Measurements from ENCODE around the gene GLB1L3. TPM values are rescaled to one million over a fixed set of nuclear protein-coding genes. Genes with fewer than 3 reads are reported as not detected.

GLB1L3 gene
- total RNA-seq, 1 donor from 2014 or later = not detected

DNA sequence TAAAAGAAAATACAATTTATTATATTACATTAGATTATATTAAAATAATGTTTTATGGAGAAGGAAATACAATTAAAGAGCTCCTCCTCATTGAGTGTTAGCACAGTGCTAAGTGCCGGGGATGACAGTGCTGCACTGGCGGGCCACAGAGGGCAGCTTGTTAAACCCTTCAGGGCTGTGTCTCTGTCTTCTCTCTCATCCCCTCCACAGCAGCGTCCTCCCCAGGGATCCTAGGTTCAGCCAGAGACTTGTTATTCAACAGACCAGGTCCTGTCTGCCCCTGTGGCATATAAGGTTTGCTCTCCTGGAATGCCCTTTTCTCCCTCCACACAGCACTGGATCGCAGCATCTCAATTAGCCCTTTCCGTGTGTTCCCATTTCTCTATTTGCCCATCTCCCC lies 37.2 kb upstream of the GLB1L3 start:
- Histone ChIP-seq H3K27ac (no peak overlapping the region), H3K27me3 (no peaks in the 10 kb centered on the region), H4K20me1 (ENCODE audit: low read depth) (no peaks in the 10 kb centered on the region), H3K9ac (no peak overlapping the region), H3F3A (ENCODE audit: low read depth) (no peaks in the 10 kb centered on the region), H3K4me1 (no peaks in the 10 kb centered on the region), H3K9me3 (ENCODE audit: low read depth) (no peaks in the 10 kb centered on the region), H3K79me2 (ENCODE audit: low read depth) (no peaks in the 10 kb centered on the region), H3K36me3 (no peaks in the 10 kb centered on the region), H3K4me3 (no peak overlapping the region), H3K4me2 (no peak overlapping the region), H2AFZ (replicated peaks) (no peak overlapping the region)
- Mint-ChIP-seq H3K4me1 (no peaks in the 10 kb centered on the region), H3K9me3 (no peaks in the 10 kb centered on the region), H3K36me3 (peaks cover 18% of the 10 kb centered on the region), H3K4me3 (no peak overlapping the region), H3K27me3 (ENCODE audit: insufficient read depth, low read depth) (no peaks in the 10 kb centered on the region), H3K27ac (no peak overlapping the region)
- DNase-seq (ENCODE audit: low spot score) = no peak
- TF ChIP-seq EZH2 (IDR thresholded peaks at IDR 0.05) (no peak), EZH2phosphoT487 (IDR thresholded peaks at IDR 0.05) (no peak)
- TF ChIP-seq, protein P1, sequence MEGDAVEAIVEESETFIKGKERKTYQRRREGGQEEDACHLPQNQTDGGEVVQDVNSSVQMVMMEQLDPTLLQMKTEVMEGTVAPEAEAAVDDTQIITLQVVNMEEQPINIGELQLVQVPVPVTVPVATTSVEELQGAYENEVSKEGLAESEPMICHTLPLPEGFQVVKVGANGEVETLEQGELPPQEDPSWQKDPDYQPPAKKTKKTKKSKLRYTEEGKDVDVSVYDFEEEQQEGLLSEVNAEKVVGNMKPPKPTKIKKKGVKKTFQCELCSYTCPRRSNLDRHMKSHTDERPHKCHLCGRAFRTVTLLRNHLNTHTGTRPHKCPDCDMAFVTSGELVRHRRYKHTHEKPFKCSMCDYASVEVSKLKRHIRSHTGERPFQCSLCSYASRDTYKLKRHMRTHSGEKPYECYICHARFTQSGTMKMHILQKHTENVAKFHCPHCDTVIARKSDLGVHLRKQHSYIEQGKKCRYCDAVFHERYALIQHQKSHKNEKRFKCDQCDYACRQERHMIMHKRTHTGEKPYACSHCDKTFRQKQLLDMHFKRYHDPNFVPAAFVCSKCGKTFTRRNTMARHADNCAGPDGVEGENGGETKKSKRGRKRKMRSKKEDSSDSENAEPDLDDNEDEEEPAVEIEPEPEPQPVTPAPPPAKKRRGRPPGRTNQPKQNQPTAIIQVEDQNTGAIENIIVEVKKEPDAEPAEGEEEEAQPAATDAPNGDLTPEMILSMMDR (IDR thresholded peaks at IDR 0.05) = no peak

DNA sequence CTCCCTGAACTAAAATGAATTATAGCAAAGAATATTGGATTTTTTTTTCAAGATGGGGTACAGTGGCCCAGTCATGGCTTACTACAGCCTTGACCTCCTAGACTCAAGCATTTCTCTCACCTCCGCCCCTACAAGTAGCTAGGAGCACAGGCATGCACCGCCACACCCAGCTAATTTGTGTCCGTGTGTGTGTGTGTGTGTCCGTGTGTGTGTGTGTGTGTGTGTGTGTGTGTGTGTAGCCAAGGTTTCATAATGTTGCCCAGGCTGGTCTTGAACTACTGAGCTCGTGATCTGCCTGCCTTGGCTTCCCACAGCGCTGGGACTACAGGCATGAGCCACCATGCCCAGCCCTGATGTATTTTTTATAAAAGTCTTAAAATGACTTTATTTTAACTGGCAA lies 35.6 kb upstream of the GLB1L3 start:
- no peaks in the 10 kb centered on the region for H3K79me2 ChIP-seq (ENCODE audit: low read depth)
- Mint-ChIP-seq H3K27ac (no peak overlapping the region), H3K4me1 (no peaks in the 10 kb centered on the region), H3K4me3 (no peak overlapping the region), H3K36me3 (peaks cover 20% of the 10 kb centered on the region), H3K9me3 (no peaks in the 10 kb centered on the region), H3K27me3 (ENCODE audit: insufficient read depth, low read depth) (no peaks in the 10 kb centered on the region)
- no peak overlapping the region for H3K4me3 ChIP-seq
- H3K27me3 ChIP-seq = no peaks in the 10 kb centered on the region
- no peak overlapping the region for H3K27ac ChIP-seq
- no peak for DNase-seq (ENCODE audit: low spot score)
- no peak overlapping the region for H2AFZ ChIP-seq (replicated peaks)
- H3K4me2 ChIP-seq = no peak overlapping the region
- H3K4me1 ChIP-seq = no peaks in the 10 kb centered on the region
- TF ChIP-seq, protein P1 (IDR thresholded peaks at IDR 0.05) = no peak
- TF ChIP-seq EZH2 (IDR thresholded peaks at IDR 0.05) (no peak), EZH2phosphoT487 (IDR thresholded peaks at IDR 0.05) (no peak)
- no peaks in the 10 kb centered on the region for H3K9me3 ChIP-seq (ENCODE audit: low read depth)
- H3K9ac ChIP-seq = no peak overlapping the region
- H3F3A ChIP-seq (ENCODE audit: low read depth) = no peaks in the 10 kb centered on the region
- H4K20me1 ChIP-seq (ENCODE audit: low read depth) = no peaks in the 10 kb centered on the region
- no peaks in the 10 kb centered on the region for H3K36me3 ChIP-seq

DNA sequence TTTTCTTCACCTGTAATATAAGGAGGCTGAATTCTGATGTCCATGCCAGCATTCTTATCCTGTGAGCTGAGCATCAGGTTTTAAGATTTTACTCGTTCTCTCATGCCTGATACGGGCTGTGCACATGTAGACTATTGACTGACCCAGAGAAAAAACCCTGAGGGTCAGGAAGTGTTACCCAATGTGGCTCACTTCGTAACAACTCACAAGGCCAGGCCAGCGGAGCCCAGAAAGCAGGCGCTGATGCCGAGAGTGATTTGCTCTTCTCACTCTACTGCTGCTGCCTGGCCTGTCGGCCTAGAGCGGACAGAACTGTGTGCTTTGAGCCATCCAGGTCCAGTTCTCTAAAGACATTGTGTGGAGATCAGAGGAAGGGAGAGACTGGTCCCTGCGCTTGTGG lies 33.8 kb upstream of the GLB1L3 start:
- no peaks in the 10 kb centered on the region for H3K9me3 Mint-ChIP-seq
- no peak overlapping the region for H3K27ac Mint-ChIP-seq
- no peaks in the 10 kb centered on the region for H3K27me3 Mint-ChIP-seq (ENCODE audit: insufficient read depth, low read depth)
- Histone ChIP-seq H3K79me2 (ENCODE audit: low read depth) (no peaks in the 10 kb centered on the region), H3K9me3 (ENCODE audit: low read depth) (no peaks in the 10 kb centered on the region), H3K9ac (no peak overlapping the region), H3F3A (ENCODE audit: low read depth) (no peaks in the 10 kb centered on the region), H3K27me3 (no peaks in the 10 kb centered on the region), H4K20me1 (ENCODE audit: low read depth) (no peaks in the 10 kb centered on the region), H2AFZ (replicated peaks) (no peak overlapping the region), H3K4me2 (no peak overlapping the region), H3K36me3 (no peaks in the 10 kb centered on the region), H3K4me1 (no peaks in the 10 kb centered on the region), H3K4me3 (no peak overlapping the region), H3K27ac (no peak overlapping the region)
- no peak for DNase-seq (ENCODE audit: low spot score)
- peaks cover 27% of the 10 kb centered on the region for H3K36me3 Mint-ChIP-seq
- H3K4me3 Mint-ChIP-seq = no peak overlapping the region
- TF ChIP-seq EZH2phosphoT487 (IDR thresholded peaks at IDR 0.05) (no peak), EZH2 (IDR thresholded peaks at IDR 0.05) (no peak)
- TF ChIP-seq, protein P1 (IDR thresholded peaks at IDR 0.05) = no peak
- no peaks in the 10 kb centered on the region for H3K4me1 Mint-ChIP-seq

All from neural progenitor cell (in vitro differentiated cells).